SU-DHL-6 (cell line): ENCODE data around the gene WIPF3.

ENCODE experiments used
- H2AFZ ChIP-seq: fragments of 200-600 bp; sonication (generic); 2 replicates; pipeline ENCODE4 v1.6.1; 2014; ENCODE audit warnings: low read depth, mild to moderate bottlenecking, moderate library complexity, mixed read lengths, antibody characterized with exemption, low read length; ENCODE audit not compliant: severe bottlenecking
- H3F3A ChIP-seq: fragments of 200-600 bp; shearing (Covaris generic); 2 replicates; pipeline ENCODE4 v1.6.0; 2016; ENCODE audit warnings: antibody characterized with exemption, mild to moderate bottlenecking; ENCODE audit not compliant: insufficient read depth
- H3K27ac ChIP-seq: fragments of 200-600 bp; sonication (generic); 2 replicates; pipeline ENCODE4 v1.5.1; 2016; ENCODE audit warnings: low read depth, mild to moderate bottlenecking, low read length, moderate library complexity, mixed read lengths
- H3K27me3 ChIP-seq: fragments of 200-600 bp; sonication (generic), shearing (Covaris generic); 2 replicates; pipeline ENCODE4 v1.6.0; 2014; ENCODE audit warnings: mild to moderate bottlenecking, low read length
- H3K36me3 ChIP-seq: fragments of 200-600 bp; sonication (generic); 2 replicates; pipeline ENCODE4 v1.6.1; 2014; ENCODE audit warnings: mild to moderate bottlenecking, low read length, mixed read lengths
- H3K4me2 ChIP-seq: fragments of 300-600, 200-600 bp; shearing (Covaris generic), sonication (generic); 2 replicates; pipeline ENCODE4 v1.6.0; 2014; ENCODE audit warnings: low read length, low read depth, mild to moderate bottlenecking; ENCODE audit not compliant: poor library complexity, severe bottlenecking
- H3K4me3 ChIP-seq: fragments of 200-600 bp; sonication (generic); 2 replicates; pipeline ENCODE4 v1.5.1; 2014; ENCODE audit warnings: antibody characterized with exemption, low read length, mild to moderate bottlenecking, mixed read lengths; ENCODE audit not compliant: insufficient read depth, poor library complexity, severe bottlenecking
- H3K79me2 ChIP-seq: fragments of 200-600 bp; sonication (generic); 2 replicates; pipeline ENCODE4 v1.6.1; 2014; ENCODE audit warnings: mild to moderate bottlenecking, low read length, moderate library complexity; ENCODE audit not compliant: insufficient read depth
- H3K9ac ChIP-seq: fragments of 200-600 bp; sonication (generic); 2 replicates; pipeline ENCODE4 v1.7.0; 2014; ENCODE audit warnings: mild to moderate bottlenecking, low read length
- H3K9me2 ChIP-seq: fragments of 200-600 bp; sonication (generic); replicated peaks from 2 replicates; pipeline ENCODE4 v1.6.1; 2014; ENCODE audit warnings: low read length; ENCODE audit not compliant: insufficient read depth
- H3K9me3 ChIP-seq: fragments of 200-600 bp; sonication (generic); 2 replicates; pipeline ENCODE4 v1.6.1; 2014; ENCODE audit warnings: low read length, mixed read lengths; ENCODE audit not compliant: insufficient read depth
- H4K20me1 ChIP-seq: fragments of 200-600 bp; sonication (generic); 2 replicates; pipeline ENCODE4 v1.6.1; 2014; ENCODE audit warnings: low read depth, mild to moderate bottlenecking, antibody characterized with exemption, low read length, moderate library complexity, mixed read lengths
- EZH2phosphoT487 ChIP-seq: fragments of 200-600 bp; sonication (generic), shearing (Covaris generic); conservative IDR thresholded peaks from 2 replicates; pipeline ENCODE4 v1.6.1; 2018; ENCODE audit warnings: mild to moderate bottlenecking, antibody characterized with exemption, low read length, moderate library complexity, mixed read lengths
- TF ChIP-seq, protein P1 (sequence below): fragments of 200-600 bp; sonication (generic); IDR thresholded peaks from one replicate; pipeline ENCODE4 v1.5.1; 2017; ENCODE audit warnings: antibody characterized with exemption, mild to moderate bottlenecking, low read length, moderate library complexity; ENCODE audit not compliant: insufficient read depth, poor library complexity, severe bottlenecking

The WIPF3 gene

DNA sequence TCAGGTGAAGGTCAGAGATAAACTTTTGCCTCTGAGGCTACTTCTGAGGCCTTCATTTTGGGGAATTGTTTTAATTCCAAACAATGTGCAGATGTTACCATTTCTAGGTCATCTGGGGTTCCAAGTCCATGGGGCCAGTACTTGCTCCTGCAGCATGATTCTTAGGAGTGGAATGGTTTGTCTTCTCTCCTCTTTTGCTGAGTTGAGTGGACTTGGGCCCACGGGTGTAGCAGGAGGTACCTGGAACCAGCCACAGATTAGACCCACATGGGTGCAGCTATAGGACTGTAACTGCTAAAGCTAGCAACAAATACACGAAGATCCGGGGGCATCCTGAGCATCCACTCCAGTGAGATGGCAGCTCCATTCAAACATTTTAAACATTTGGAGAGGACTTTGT lies 41.6 kb downstream of the WIPF3 start:
- no peak overlapping the region for H3K4me3 ChIP-seq
- no peak overlapping the region for H2AFZ ChIP-seq
- no peaks in the 10 kb centered on the region for H3K9me3 ChIP-seq
- no peaks in the 10 kb centered on the region for H3K36me3 ChIP-seq
- no peaks in the 10 kb centered on the region for H3K79me2 ChIP-seq
- H4K20me1 ChIP-seq: no peaks in the 10 kb centered on the region
- TF ChIP-seq, protein P1, sequence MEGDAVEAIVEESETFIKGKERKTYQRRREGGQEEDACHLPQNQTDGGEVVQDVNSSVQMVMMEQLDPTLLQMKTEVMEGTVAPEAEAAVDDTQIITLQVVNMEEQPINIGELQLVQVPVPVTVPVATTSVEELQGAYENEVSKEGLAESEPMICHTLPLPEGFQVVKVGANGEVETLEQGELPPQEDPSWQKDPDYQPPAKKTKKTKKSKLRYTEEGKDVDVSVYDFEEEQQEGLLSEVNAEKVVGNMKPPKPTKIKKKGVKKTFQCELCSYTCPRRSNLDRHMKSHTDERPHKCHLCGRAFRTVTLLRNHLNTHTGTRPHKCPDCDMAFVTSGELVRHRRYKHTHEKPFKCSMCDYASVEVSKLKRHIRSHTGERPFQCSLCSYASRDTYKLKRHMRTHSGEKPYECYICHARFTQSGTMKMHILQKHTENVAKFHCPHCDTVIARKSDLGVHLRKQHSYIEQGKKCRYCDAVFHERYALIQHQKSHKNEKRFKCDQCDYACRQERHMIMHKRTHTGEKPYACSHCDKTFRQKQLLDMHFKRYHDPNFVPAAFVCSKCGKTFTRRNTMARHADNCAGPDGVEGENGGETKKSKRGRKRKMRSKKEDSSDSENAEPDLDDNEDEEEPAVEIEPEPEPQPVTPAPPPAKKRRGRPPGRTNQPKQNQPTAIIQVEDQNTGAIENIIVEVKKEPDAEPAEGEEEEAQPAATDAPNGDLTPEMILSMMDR: no peak
- no peak overlapping the region for H3K4me2 ChIP-seq
- H3K9me2 ChIP-seq: no peaks in the 10 kb centered on the region
- no peaks in the 10 kb centered on the region; the same call in 1 of the 2 replicates for H3K27me3 ChIP-seq
- H3K27ac ChIP-seq: no peak overlapping the region
- H3F3A ChIP-seq: no peaks in the 10 kb centered on the region
- H3K9ac ChIP-seq: no peak overlapping the region

GRCh38 chr7:29848941-29849340 lies 42.6 kb downstream of the WIPF3 start:
- Histone ChIP-seq H3K9ac (no peak overlapping the region), H3K9me3 (no peaks in the 10 kb centered on the region), H3K9me2 (no peaks in the 10 kb centered on the region), H3K4me3 (no peak overlapping the region), H3K27ac (no peak overlapping the region), H3K36me3 (no peaks in the 10 kb centered on the region), H3K27me3 (no peaks in the 10 kb centered on the region; the same call in 1 of the 2 replicates), H4K20me1 (no peaks in the 10 kb centered on the region), H3F3A (no peaks in the 10 kb centered on the region), H2AFZ (no peak overlapping the region), H3K4me2 (no peak overlapping the region), H3K79me2 (no peaks in the 10 kb centered on the region)
- TF ChIP-seq EZH2phosphoT487: no peak
- TF ChIP-seq, protein P1: no peak

DNA sequence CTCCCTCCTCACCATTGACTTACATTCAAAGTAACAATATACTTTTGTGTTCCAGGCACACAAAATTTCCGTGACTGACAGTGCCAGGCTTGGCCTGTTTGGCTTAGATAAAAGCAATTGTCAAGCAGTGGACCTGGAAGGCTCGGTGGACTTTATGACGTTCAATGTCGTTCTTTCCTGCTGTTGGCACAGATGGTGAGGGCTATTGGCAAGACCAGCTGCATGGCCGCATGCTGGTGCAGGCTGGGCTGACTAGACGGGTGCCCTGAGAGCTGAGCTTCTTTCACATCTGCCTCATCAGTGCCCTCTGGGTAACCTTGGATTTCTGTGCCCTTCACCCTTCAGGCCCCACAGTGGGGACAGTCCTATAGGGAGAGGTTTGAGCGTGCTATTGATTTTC lies 45.2 kb downstream of the WIPF3 start:
- no peaks in the 10 kb centered on the region for H3K79me2 ChIP-seq
- TF ChIP-seq EZH2phosphoT487: no peak
- TF ChIP-seq, protein P1: no peak
- no peaks in the 10 kb centered on the region for H4K20me1 ChIP-seq
- no peaks in the 10 kb centered on the region for H3K9me3 ChIP-seq
- no peaks in the 10 kb centered on the region for H3K36me3 ChIP-seq
- no peak overlapping the region for H3K27ac ChIP-seq
- H3F3A ChIP-seq: no peaks in the 10 kb centered on the region
- H3K4me2 ChIP-seq: no peak overlapping the region
- no peak overlapping the region for H2AFZ ChIP-seq
- no peak overlapping the region for H3K9ac ChIP-seq
- no peaks in the 10 kb centered on the region; the same call in 1 of the 2 replicates for H3K27me3 ChIP-seq
- H3K9me2 ChIP-seq: no peaks in the 10 kb centered on the region
- H3K4me3 ChIP-seq: no peak overlapping the region
